ENCODE results near the gene CMPK1. TPM values are rescaled to one million over a fixed set of nuclear protein-coding genes. Genes with fewer than 3 reads are reported as not detected.

Gene CMPK1
- total and polyA plus RNA-seq, 2 experiments from 2014 or later = 141 to 146 TPM

- peaks cover 17% of the 10 kb centered on the region for H3K4me1 ChIP-seq (ENCODE audit: insufficient read depth)
- no peak overlapping the region for H3K27ac ChIP-seq
- no peak for DNase-seq
- no peaks in the 10 kb centered on the region for H3K9me3 ChIP-seq (ENCODE audit: low read depth)
- peaks cover 26% of the 10 kb centered on the region for H3F3A ChIP-seq (ENCODE audit: insufficient read depth)
- TF ChIP-seq EZH2 (IDR thresholded peaks at IDR 0.05; ENCODE audit: insufficient read depth, poor library complexity, severe bottlenecking) (no peak), EZH2phosphoT487 (IDR thresholded peaks at IDR 0.05; ENCODE audit: insufficient read depth, low read depth) (no peak)
- no peak overlapping the region for H3K4me2 ChIP-seq (ENCODE audit: unreplicated experiment)
- H3K27me3 ChIP-seq (replicated peaks; ENCODE audit: insufficient read depth) = no peaks in the 10 kb centered on the region
- 22 to 33% methylated on average over 1 of the region's 1 CpG for WGBS, 2 experiments (ENCODE audit: low coverage in 1 of 2, low lambda C conversion rate in 2 of 2, missing lambda C conversion rate in 2 of 2)
- H2AFZ ChIP-seq = no peak overlapping the region
- no peaks in the 10 kb centered on the region for H3K36me3 ChIP-seq (ENCODE audit: low read depth)
- in situ Hi-C loops (cut with MboI) = no loop called here
- no peak overlapping the region for H3K4me3 ChIP-seq
- H4K20me1 ChIP-seq (ENCODE audit: insufficient read depth) = no peaks in the 10 kb centered on the region
- H3K9me2 ChIP-seq (ENCODE audit: insufficient read depth) = no peaks in the 10 kb centered on the region
- H3K9ac ChIP-seq = no peak overlapping the region
- H3K79me2 ChIP-seq (ENCODE audit: insufficient read depth) = peaks cover 20% of the 10 kb centered on the region
These were observed 3.4 kb upstream of the CMPK1 start for GRCh38 chr1:47330212-47330611.

GRCh38 chr1:47331875-47332274 is 1.7 kb upstream of the CMPK1 start:
- H3K9me3 ChIP-seq (ENCODE audit: low read depth) = no peaks in the 10 kb centered on the region
- no peak overlapping the region for H3K4me2 ChIP-seq (ENCODE audit: unreplicated experiment)
- H2AFZ ChIP-seq = no peak overlapping the region; the same call in 1 of the 2 replicates
- H3K9me2 ChIP-seq (ENCODE audit: insufficient read depth) = no peaks in the 10 kb centered on the region
- peaks cover 32% of the 10 kb centered on the region for H3F3A ChIP-seq (ENCODE audit: insufficient read depth)
- H3K36me3 ChIP-seq (ENCODE audit: low read depth) = no peaks in the 10 kb centered on the region
- 0 out of 2 replicates have a peak overlapping the region, but pooled peaks have one; percentile 97 for H3K4me3 ChIP-seq
- no peak for DNase-seq
- in situ Hi-C loops (cut with MboI) = no loop called here
- H3K79me2 ChIP-seq (ENCODE audit: insufficient read depth) = peaks cover 37% of the 10 kb centered on the region
- no peaks in the 10 kb centered on the region for H3K27me3 ChIP-seq (replicated peaks; ENCODE audit: insufficient read depth)
- TF ChIP-seq EZH2 (IDR thresholded peaks at IDR 0.05; ENCODE audit: insufficient read depth, poor library complexity, severe bottlenecking) = no peak
- TF ChIP-seq EZH2phosphoT487 (IDR thresholded peaks at IDR 0.05; ENCODE audit: insufficient read depth, low read depth) = no peak
- no peak overlapping the region for H3K9ac ChIP-seq
- H4K20me1 ChIP-seq (ENCODE audit: insufficient read depth) = no peaks in the 10 kb centered on the region
- 97 to 98% methylated on average over 2 of the region's 2 CpGs for WGBS, 2 experiments (ENCODE audit: low coverage in 1 of 2, low lambda C conversion rate in 2 of 2, missing lambda C conversion rate in 2 of 2)
- H3K27ac ChIP-seq = peak overlapping the region; percentile 93; the same call in 1 of the 2 replicates
- H3K4me1 ChIP-seq (ENCODE audit: insufficient read depth) = peaks cover 27% of the 10 kb centered on the region

DNA sequence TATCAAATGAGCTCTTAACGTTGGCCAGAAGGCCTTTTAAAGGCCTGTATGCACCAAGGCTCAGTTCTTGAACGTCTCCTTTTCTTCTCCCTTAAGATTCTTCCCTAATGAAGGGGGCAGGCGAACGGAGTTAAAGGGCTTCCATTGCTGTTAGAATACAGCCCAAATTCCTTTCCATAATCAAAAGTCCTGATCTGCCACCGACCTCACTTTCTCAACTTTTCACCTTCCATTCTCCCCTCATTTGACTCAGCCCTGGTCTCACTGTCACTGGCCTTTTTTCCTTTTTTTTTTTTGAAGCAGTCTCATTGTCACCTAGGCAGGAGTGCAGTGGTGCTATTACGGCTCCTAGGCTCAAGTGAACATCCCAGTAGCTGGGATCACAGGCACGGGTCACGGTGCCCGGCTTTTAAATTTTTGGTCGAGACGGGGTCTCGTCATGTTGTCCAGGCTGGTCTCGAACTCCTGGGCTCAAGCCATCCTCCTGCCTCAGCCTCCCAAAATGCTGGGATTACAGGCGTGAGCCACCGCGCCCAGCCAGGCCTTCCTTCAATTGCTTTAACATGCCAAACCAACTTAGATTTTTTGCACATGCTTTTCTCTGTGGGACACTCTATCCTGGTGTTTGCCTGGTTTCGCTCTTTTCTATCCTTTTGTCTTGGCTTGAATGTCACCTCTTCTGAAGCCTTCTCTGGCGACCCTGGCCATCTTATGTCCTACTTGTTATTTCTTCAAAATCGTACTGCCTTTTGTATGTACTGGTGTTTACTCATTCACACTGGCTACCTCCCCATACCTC is 612 bp upstream of the CMPK1 start:
- Histone ChIP-seq H4K20me1 (ENCODE audit: insufficient read depth) (no peaks in the 10 kb centered on the region), H3K36me3 (ENCODE audit: low read depth) (no peaks in the 10 kb centered on the region), H3K4me3 (peak overlapping the region; percentile 97), H3K9ac (peak overlapping the region; percentile 95), H3K27me3 (replicated peaks; ENCODE audit: insufficient read depth) (no peaks in the 10 kb centered on the region), H3K4me1 (ENCODE audit: insufficient read depth) (peaks cover 27% of the 10 kb centered on the region), H3F3A (ENCODE audit: insufficient read depth) (peaks cover 32% of the 10 kb centered on the region), H3K4me2 (ENCODE audit: unreplicated experiment) (peak overlapping the region; percentile 88), H2AFZ (peak overlapping the region; percentile 90), H3K9me3 (ENCODE audit: low read depth) (no peaks in the 10 kb centered on the region), H3K27ac (peak overlapping the region; percentile 93), H3K9me2 (ENCODE audit: insufficient read depth) (no peaks in the 10 kb centered on the region), H3K79me2 (ENCODE audit: insufficient read depth) (peaks cover 48% of the 10 kb centered on the region)
- DNase-seq = peak; percentile 21
- TF ChIP-seq EZH2 (IDR thresholded peaks at IDR 0.05; ENCODE audit: insufficient read depth, poor library complexity, severe bottlenecking) (no peak), EZH2phosphoT487 (IDR thresholded peaks at IDR 0.05; ENCODE audit: insufficient read depth, low read depth) (no peak)
- WGBS, 2 experiments (ENCODE audit: low coverage in 1 of 2, low lambda C conversion rate in 2 of 2, missing lambda C conversion rate in 2 of 2) = 7% methylated on average over 19 of the region's 19 CpGs
- in situ Hi-C loops (cut with MboI) = no loop called here

- WGBS, 2 experiments (ENCODE audit: low coverage in 1 of 2, low lambda C conversion rate in 2 of 2, missing lambda C conversion rate in 2 of 2) = 1% methylated on average over 58 to 84 of the region's 90 CpGs
- Histone ChIP-seq H4K20me1 (ENCODE audit: insufficient read depth) (no peaks in the 10 kb centered on the region), H2AFZ (peak overlapping the region; percentile 87), H3F3A (ENCODE audit: insufficient read depth) (peaks cover 32% of the 10 kb centered on the region), H3K27ac (peak overlapping the region; percentile 93), H3K9me3 (ENCODE audit: low read depth) (no peaks in the 10 kb centered on the region), H3K79me2 (ENCODE audit: insufficient read depth) (peaks cover 60% of the 10 kb centered on the region), H3K9ac (peak overlapping the region; percentile 95), H3K9me2 (ENCODE audit: insufficient read depth) (no peaks in the 10 kb centered on the region), H3K36me3 (ENCODE audit: low read depth) (no peaks in the 10 kb centered on the region), H3K4me1 (ENCODE audit: insufficient read depth) (peaks cover 27% of the 10 kb centered on the region), H3K27me3 (replicated peaks; ENCODE audit: insufficient read depth) (no peaks in the 10 kb centered on the region), H3K4me3 (peak overlapping the region; percentile 97), H3K4me2 (ENCODE audit: unreplicated experiment) (peak overlapping the region; percentile 98)
- peak; percentile 96 for DNase-seq
- no peak for TF ChIP-seq EZH2 (IDR thresholded peaks at IDR 0.05; ENCODE audit: insufficient read depth, poor library complexity, severe bottlenecking)
- TF ChIP-seq EZH2phosphoT487 (IDR thresholded peaks at IDR 0.05; ENCODE audit: insufficient read depth, low read depth) = no peak
- in situ Hi-C loops (cut with MboI) = no loop called here
These were observed 553 bp downstream of the CMPK1 start for GRCh38 chr1:47333922-47334764.
